Right lobe of liver (tissue), 4 donors: ENCODE results near the gene ATP6V1A.

Experiments
- POLR2A ChIP-seq: fragments of 450-650 bp; IDR thresholded peaks from one replicate; pipeline ENCODE4 v1.6.1; 2017; ENCODE audit warnings: antibody characterized with exemption, mild to moderate bottlenecking
- TF ChIP-seq, protein P1 (sequence below), 4 donors: fragments of 200-600 bp in 3 of 4; fragments of 450-650 bp in 1 of 4; IDR thresholded peaks; one replicate each; pipeline versions ENCODE4 v1.5.1 to v1.8.0; 2016 to 2022; ENCODE audit warnings: antibody characterized with exemption in 4 of 4, mild to moderate bottlenecking in 2 of 4
- donor health status: DM: no; HTN: no; CAD: no.
- donor health status: DM: no; HTN: no; CAD: no.
- donor health status: DM: no; HTN: yes; CAD: no.

DNA sequence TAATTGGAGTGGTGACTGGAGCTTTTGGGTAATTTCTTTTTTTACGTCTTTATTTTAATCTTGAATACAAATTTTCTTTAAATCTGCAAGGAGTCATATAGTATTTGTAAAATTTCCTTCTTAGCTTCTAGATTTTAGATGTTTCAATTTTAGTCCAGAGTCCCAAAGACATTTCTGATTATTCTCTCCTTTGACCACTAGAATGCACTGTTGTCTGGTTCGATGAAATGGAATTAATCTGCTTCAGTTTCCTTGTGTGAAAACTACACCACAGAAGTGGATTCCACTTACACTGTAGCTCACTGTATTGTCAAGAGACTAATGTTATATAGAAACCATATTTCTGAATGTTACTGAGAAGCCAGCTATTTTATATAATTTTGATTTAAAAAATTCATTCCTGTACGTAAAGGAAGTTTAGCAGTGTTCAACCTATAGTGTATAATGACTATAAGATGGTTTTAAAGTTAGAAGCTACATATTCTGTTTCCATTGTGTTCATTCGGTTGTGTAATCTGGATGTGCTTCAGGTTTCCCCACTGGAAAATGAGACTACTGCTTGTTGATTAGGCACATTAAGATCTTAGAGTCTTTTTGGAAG, 97.9 kb downstream of the ATP6V1A start:
- no peak for TF ChIP-seq POLR2A
- TF ChIP-seq, protein P1, sequence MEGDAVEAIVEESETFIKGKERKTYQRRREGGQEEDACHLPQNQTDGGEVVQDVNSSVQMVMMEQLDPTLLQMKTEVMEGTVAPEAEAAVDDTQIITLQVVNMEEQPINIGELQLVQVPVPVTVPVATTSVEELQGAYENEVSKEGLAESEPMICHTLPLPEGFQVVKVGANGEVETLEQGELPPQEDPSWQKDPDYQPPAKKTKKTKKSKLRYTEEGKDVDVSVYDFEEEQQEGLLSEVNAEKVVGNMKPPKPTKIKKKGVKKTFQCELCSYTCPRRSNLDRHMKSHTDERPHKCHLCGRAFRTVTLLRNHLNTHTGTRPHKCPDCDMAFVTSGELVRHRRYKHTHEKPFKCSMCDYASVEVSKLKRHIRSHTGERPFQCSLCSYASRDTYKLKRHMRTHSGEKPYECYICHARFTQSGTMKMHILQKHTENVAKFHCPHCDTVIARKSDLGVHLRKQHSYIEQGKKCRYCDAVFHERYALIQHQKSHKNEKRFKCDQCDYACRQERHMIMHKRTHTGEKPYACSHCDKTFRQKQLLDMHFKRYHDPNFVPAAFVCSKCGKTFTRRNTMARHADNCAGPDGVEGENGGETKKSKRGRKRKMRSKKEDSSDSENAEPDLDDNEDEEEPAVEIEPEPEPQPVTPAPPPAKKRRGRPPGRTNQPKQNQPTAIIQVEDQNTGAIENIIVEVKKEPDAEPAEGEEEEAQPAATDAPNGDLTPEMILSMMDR (IDR thresholded peaks at IDR 0.05), result peak; percentile 65 to 81 (median 74)
